Stimulated activated CD8-positive, alpha-beta memory T cell treated with anti-CD3 and anti-CD28 coated beads, Interleukin-4, amount 100 ng/mL, for 1 hour (primary cell): ENCODE data around the gene CFAP298.
A peak's percentile ranks its signal among the peaks of the same experiment; 100 is the strongest.
"Not testable (repeated sequence)": the region's sequence is repeated elsewhere in the genome, so short reads cannot be mapped to it uniquely, and the experiment has no call there.

Experiments
- DNase-seq, 2 donors: peaks; one replicate each; pipeline ENCODE4 v3.0.0-alpha.2; 2020; ENCODE audit warnings: low read depth in 2 of 2, low spot score in 1 of 2

Gene CFAP298

GRCh38 chr21:32612075-32612998, at the start of gene CFAP298:
TSS of gene CFAP298 (minus strand) at chr21:32612377. CDS start at chr21:32612243, 134 bp downstream.
- peak; percentile 70 to 76 for DNase-seq

GRCh38 chr21:32661026-32661782, 49.0 kb upstream of the CFAP298 start:
- DNase-seq: not testable (repeated sequence)

GRCh38 chr21:32658524-32658923, 46.3 kb upstream of the CFAP298 start:
- no peak for DNase-seq

- DNase-seq: no peak
Measured at GRCh38 chr21:32653326-32653901, 41.2 kb upstream of the CFAP298 start.

GRCh38 chr21:32648165-32648564, 36.0 kb upstream of the CFAP298 start:
- no peak for DNase-seq

- no peak for DNase-seq
Measured at GRCh38 chr21:32645261-32646182, 33.3 kb upstream of the CFAP298 start.

GRCh38 chr21:32641710-32642698, 29.8 kb upstream of the CFAP298 start:
- DNase-seq: no peak

- DNase-seq: no peak
Measured at GRCh38 chr21:32626621-32627196, 14.5 kb upstream of the CFAP298 start.

GRCh38 chr21:32618218-32618617, 6.0 kb upstream of the CFAP298 start:
- not testable (repeated sequence) for DNase-seq

GRCh38 chr21:32613436-32614043, 1.4 kb upstream of the CFAP298 start:
- no peak for DNase-seq

GRCh38 chr21:32612999-32613337, 791 bp upstream of the CFAP298 start:
- DNase-seq: no peak

GRCh38 chr21:32611471-32611997, 643 bp downstream of the CFAP298 start:
- DNase-seq: no peak

GRCh38 chr21:32610940-32611339, 1.2 kb downstream of the CFAP298 start:
- DNase-seq: not testable (repeated sequence)

GRCh38 chr21:32608851-32609250, 3.3 kb downstream of the CFAP298 start:
- no peak for DNase-seq

GRCh38 chr21:32605469-32605868, 6.7 kb downstream of the CFAP298 start:
- no peak for DNase-seq

GRCh38 chr21:32604464-32604863, 7.7 kb downstream of the CFAP298 start:
- DNase-seq: no peak

- no peak for DNase-seq
Measured at GRCh38 chr21:32603131-32603530, 9.0 kb downstream of the CFAP298 start.

GRCh38 chr21:32602099-32602498, 10.1 kb downstream of the CFAP298 start:
- no peak for DNase-seq
